ENCODE data around the gene SCYGR3.

SCYGR3 gene

GRCh38 chr2:227626580-227627151 lies 12.0 kb upstream of the SCYGR3 start:
- TF ChIP-seq ARNT (IDR thresholded peaks at IDR 0.05) (no peak), LEF1 (IDR thresholded peaks at IDR 0.05; ENCODE audit: borderline replicate concordance) (no peak), ZNF384 (IDR thresholded peaks at IDR 0.05) (no peak), CTBP1 (IDR thresholded peaks at IDR 0.05; ENCODE audit: borderline replicate concordance) (no peak), L3MBTL2 (conservative IDR thresholded peaks at IDR 0.05) (no peak)
- ChIA-PET CTCF (no interaction called here), POLR2A (no interaction called here)
- DNase-seq (ENCODE audit: extremely low spot score): no peak

- ChIA-PET POLR2A (no interaction called here), CTCF (no interaction called here)
- no peak for DNase-seq (ENCODE audit: extremely low spot score)
- TF ChIP-seq FOXK2 (IDR thresholded peaks at IDR 0.05) (no peak), FOXM1 (IDR thresholded peaks at IDR 0.05; ENCODE audit: borderline replicate concordance) (no peak), SP1 (IDR thresholded peaks at IDR 0.05) (no peak), FOXA1 (IDR thresholded peaks at IDR 0.05) (no peak)
Observed at GRCh38 chr2:227625420-227625819, 10.8 kb upstream of the SCYGR3 start.

- TF ChIP-seq PKNOX1 (IDR thresholded peaks at IDR 0.05) (no peak), FOXM1 (IDR thresholded peaks at IDR 0.05; ENCODE audit: borderline replicate concordance) (no peak), ELF4 (IDR thresholded peaks at IDR 0.05) (no peak), CTBP1 (IDR thresholded peaks at IDR 0.05; ENCODE audit: borderline replicate concordance) (no peak), LEF1 (IDR thresholded peaks at IDR 0.05; ENCODE audit: borderline replicate concordance) (no peak), HDGF (IDR thresholded peaks at IDR 0.05; ENCODE audit: borderline replicate concordance) (no peak), BHLHE40 (IDR thresholded peaks at IDR 0.05; ENCODE audit: borderline replicate concordance) (no peak), ZNF384 (IDR thresholded peaks at IDR 0.05) (no peak), FOXK2 (IDR thresholded peaks at IDR 0.05) (no peak), SP1 (IDR thresholded peaks at IDR 0.05) (no peak), ARNT (IDR thresholded peaks at IDR 0.05) (no peak), SUZ12 (IDR thresholded peaks at IDR 0.05) (no peak), L3MBTL2 (conservative IDR thresholded peaks at IDR 0.05) (no peak), TARDBP (IDR thresholded peaks at IDR 0.05) (no peak), FOXA1 (IDR thresholded peaks at IDR 0.05) (no peak), NFRKB (IDR thresholded peaks at IDR 0.05) (no peak)
- no peak for DNase-seq (ENCODE audit: extremely low spot score)
- CTCF ChIA-PET: no interaction called here
- POLR2A ChIA-PET: no interaction called here
Observed at GRCh38 chr2:227623226-227623625, 8.6 kb upstream of the SCYGR3 start.

GRCh38 chr2:227617316-227618230 lies 2.9 kb upstream of the SCYGR3 start, which contains the start of gene SCYGR4:
TSS of gene SCYGR4 (plus strand) at chr2:227617498. CDS start at chr2:227617498, 0 bp downstream.
- no peak for TF ChIP-seq SUZ12 (IDR thresholded peaks at IDR 0.05)
- no peak for TF ChIP-seq FOXK2 (IDR thresholded peaks at IDR 0.05)
- no peak for DNase-seq (ENCODE audit: extremely low spot score)
- ChIA-PET POLR2A (no interaction called here), CTCF (no interaction called here)

GRCh38 chr2:227616631-227617030 lies 2.0 kb upstream of the SCYGR3 start:
- CTCF ChIA-PET: no interaction called here
- TF ChIP-seq CTBP1 (IDR thresholded peaks at IDR 0.05; ENCODE audit: borderline replicate concordance) (no peak), SP1 (IDR thresholded peaks at IDR 0.05) (no peak), ELF4 (IDR thresholded peaks at IDR 0.05) (no peak), BHLHE40 (IDR thresholded peaks at IDR 0.05; ENCODE audit: borderline replicate concordance) (no peak), PKNOX1 (IDR thresholded peaks at IDR 0.05) (no peak), ARNT (IDR thresholded peaks at IDR 0.05) (no peak), LEF1 (IDR thresholded peaks at IDR 0.05; ENCODE audit: borderline replicate concordance) (no peak), L3MBTL2 (conservative IDR thresholded peaks at IDR 0.05) (no peak), FOXA1 (IDR thresholded peaks at IDR 0.05) (no peak), ZNF384 (IDR thresholded peaks at IDR 0.05) (no peak), SUZ12 (IDR thresholded peaks at IDR 0.05) (no peak), HDGF (IDR thresholded peaks at IDR 0.05; ENCODE audit: borderline replicate concordance) (no peak), FOXK2 (IDR thresholded peaks at IDR 0.05) (no peak)
- POLR2A ChIA-PET: no interaction called here
- no peak for DNase-seq (ENCODE audit: extremely low spot score)

- no peak for TF ChIP-seq ZNF384 (IDR thresholded peaks at IDR 0.05)
- DNase-seq (ENCODE audit: extremely low spot score): no peak
- POLR2A ChIA-PET: no interaction called here
- CTCF ChIA-PET: no interaction called here
Observed at GRCh38 chr2:227615906-227616305, 1.3 kb upstream of the SCYGR3 start.

- ChIA-PET POLR2A (no interaction called here), CTCF (no interaction called here)
- no peak for TF ChIP-seq ARNT (IDR thresholded peaks at IDR 0.05)
- no peak for TF ChIP-seq PKNOX1 (IDR thresholded peaks at IDR 0.05)
- DNase-seq (ENCODE audit: extremely low spot score): no peak
Observed at GRCh38 chr2:227615181-227615580, 541 bp upstream of the SCYGR3 start.
